G401.6 (cell line): ENCODE measurements around the gene CITED4.

Experiments
- FAIRE-seq: peaks from 2 replicates; lab custom pipeline; 2012; peaks lifted over from hg19 to GRCh38; lab: Jason Lieb, UNC

CITED4 gene

GRCh38 chr1:40886318-40887011, 24.3 kb upstream of the CITED4 start:
- FAIRE-seq = no peak

GRCh38 chr1:40884055-40884795, 22.1 kb upstream of the CITED4 start:
- FAIRE-seq = no peak

- no peak for FAIRE-seq
Observed at GRCh38 chr1:40880813-40881549, 18.8 kb upstream of the CITED4 start.

- FAIRE-seq = no peak
Observed at GRCh38 chr1:40879482-40880175, 17.5 kb upstream of the CITED4 start.

- FAIRE-seq = no peak
Observed at GRCh38 chr1:40878906-40879305, 16.7 kb upstream of the CITED4 start.

- no peak for FAIRE-seq
Observed at GRCh38 chr1:40877698-40878097, 15.5 kb upstream of the CITED4 start.

GRCh38 chr1:40876891-40877290, 14.7 kb upstream of the CITED4 start:
- FAIRE-seq = no peak

GRCh38 chr1:40876436-40876761, 14.2 kb upstream of the CITED4 start:
- no peak for FAIRE-seq

GRCh38 chr1:40873863-40874472, 11.8 kb upstream of the CITED4 start:
- FAIRE-seq = no peak

GRCh38 chr1:40872276-40872675, 10.1 kb upstream of the CITED4 start:
- FAIRE-seq = no peak

- no peak for FAIRE-seq
Observed at GRCh38 chr1:40870135-40870728, 8.1 kb upstream of the CITED4 start.

- no peak for FAIRE-seq
Observed at GRCh38 chr1:40868051-40868723, 6.0 kb upstream of the CITED4 start.

- no peak for FAIRE-seq
Observed at GRCh38 chr1:40861224-40862003, 749 bp downstream of the CITED4 start.

GRCh38 chr1:40860706-40861223, 1.4 kb downstream of the CITED4 start:
- FAIRE-seq = no peak

- no peak for FAIRE-seq
Observed at GRCh38 chr1:40858856-40859416, 3.2 kb downstream of the CITED4 start.

GRCh38 chr1:40857737-40858136, 4.4 kb downstream of the CITED4 start:
- FAIRE-seq = no peak

- no peak for FAIRE-seq
Observed at GRCh38 chr1:40856656-40857302, 5.4 kb downstream of the CITED4 start.

GRCh38 chr1:40856116-40856515, 6.0 kb downstream of the CITED4 start:
- no peak for FAIRE-seq

- no peak for FAIRE-seq
Observed at GRCh38 chr1:40855513-40855912, 6.7 kb downstream of the CITED4 start.

GRCh38 chr1:40853885-40854170, 8.3 kb downstream of the CITED4 start:
- no peak for FAIRE-seq
